CD14-positive monocyte (primary cell): ENCODE results near the gene GPR39. TPM values are rescaled to one million over a fixed set of nuclear protein-coding genes. Genes with fewer than 3 reads are reported as not detected.

ENCODE experiments used
- DNase-seq, 3 donors: peaks; one replicate each; pipeline ENCODE4 v3.0.0-alpha.2; 2011 to 2022
- H2AFZ ChIP-seq: 2 replicates; pipeline ENCODE4 v1.6.0; 2012; ENCODE audit warnings: mild to moderate bottlenecking, low read depth, low read length, inconsistent platforms; ENCODE audit not compliant: insufficient read depth, poor library complexity, severe bottlenecking
- H3K27ac ChIP-seq, 2 donors: 1 replicate in 1 of 2; 2 replicates in 1 of 2; pipeline ENCODE4 v1.5.1; 2012 to 2013; ENCODE audit warnings: low read length in 2 of 2, control low read depth in 1 of 2, inconsistent platforms in 1 of 2, low read depth in 1 of 2, mild to moderate bottlenecking in 1 of 2
- H3K27me3 ChIP-seq, 2 donors: one replicate each; pipeline versions ENCODE4 v1.6.0 to v1.6.1; 2011 to 2013; ENCODE audit warnings: low read length in 2 of 2; ENCODE audit not compliant: control insufficient read depth in 2 of 2, insufficient read depth in 2 of 2
- H3K36me3 ChIP-seq, 2 donors: replicated peaks in 1 of 2; 1 replicate in 1 of 2; 2 replicates in 1 of 2; pipeline versions ENCODE4 v1.5.1 to v1.6.1; 2012 to 2013; ENCODE audit warnings: low read length in 2 of 2, control low read depth in 1 of 2, inconsistent platforms in 1 of 2, mild to moderate bottlenecking in 1 of 2; ENCODE audit not compliant: insufficient read depth in 2 of 2, control insufficient read depth in 1 of 2
- H3K4me1 ChIP-seq, 2 donors: 1 replicate in 1 of 2; 2 replicates in 1 of 2; pipeline versions ENCODE4 v1.5.1 to v1.6.1; 2012 to 2013; ENCODE audit warnings: low read length in 2 of 2, control low read depth in 1 of 2, inconsistent platforms in 1 of 2, mild to moderate bottlenecking in 1 of 2, moderate library complexity in 1 of 2; ENCODE audit not compliant: insufficient read depth in 2 of 2, control insufficient read depth in 1 of 2
- H3K4me2 ChIP-seq: replicated peaks from 2 replicates; pipeline ENCODE3; 2012; ENCODE audit warnings: low read length, moderate library complexity, mild to moderate bottlenecking; ENCODE audit not compliant: poor library complexity, severe bottlenecking; ENCODE audit errors: extremely low read depth
- H3K4me3 ChIP-seq, 3 experiments: fragments of 200-600 bp in 1 of 3; sonication (generic) in 1 of 3; replicated peaks in 1 of 3; 1 replicate in 2 of 3; 2 replicates in 1 of 3; pipeline ENCODE4 v1.5.1; 2011 to 2013; ENCODE audit warnings: low read length in 3 of 3, mild to moderate bottlenecking in 3 of 3, control low read depth in 2 of 3, low read depth in 2 of 3, inconsistent platforms in 1 of 3, moderate library complexity in 1 of 3
- H3K79me2 ChIP-seq: 2 replicates; pipeline ENCODE4 v1.6.0; 2012; ENCODE audit warnings: mild to moderate bottlenecking, control low read depth, inconsistent platforms, low read length, moderate library complexity; ENCODE audit not compliant: insufficient read depth
- H3K9ac ChIP-seq: 2 replicates; pipeline ENCODE4 v1.6.0; 2017; ENCODE audit warnings: low read length, mild to moderate bottlenecking; ENCODE audit not compliant: insufficient read depth, poor library complexity, severe bottlenecking
- H3K9me3 ChIP-seq, 2 donors: replicated peaks in 1 of 2; 1 replicate in 1 of 2; 2 replicates in 1 of 2; pipeline versions ENCODE4 v1.5.1 to v1.6.1; 2012 to 2013; ENCODE audit warnings: low read length in 2 of 2, control low read depth in 1 of 2; ENCODE audit not compliant: control insufficient read depth in 1 of 2, insufficient read depth in 1 of 2
- H4K20me1 ChIP-seq: 2 replicates; pipeline ENCODE4 v1.6.0; 2012; ENCODE audit warnings: mild to moderate bottlenecking, low read length, control low read depth, moderate library complexity; ENCODE audit not compliant: insufficient read depth
- H3K27ac Mint-ChIP-seq, 7 donors: one replicate each; pipeline ENCODE4 v1.8.0; 2020; ENCODE audit warnings: mild to moderate bottlenecking in 7 of 7, mixed read lengths in 7 of 7, moderate library complexity in 6 of 7, inconsistent platforms in 2 of 7
- H3K27me3 Mint-ChIP-seq, 3 donors: one replicate each; pipeline ENCODE4 v1.8.0; 2021 to 2022; ENCODE audit warnings: low read depth in 3 of 3, mild to moderate bottlenecking in 3 of 3, mixed read lengths in 3 of 3, moderate library complexity in 3 of 3, inconsistent platforms in 1 of 3
- H3K36me3 Mint-ChIP-seq, 2 donors: one replicate each; pipeline ENCODE4 v1.8.0; 2020; ENCODE audit warnings: mixed read lengths in 2 of 2, inconsistent platforms in 1 of 2, mild to moderate bottlenecking in 1 of 2
- H3K4me1 Mint-ChIP-seq: one replicate; pipeline ENCODE4 v1.8.0; 2020; ENCODE audit warnings: mild to moderate bottlenecking, mixed read lengths
- H3K4me3 Mint-ChIP-seq, 2 donors: one replicate each; pipeline ENCODE4 v1.8.0; 2020; ENCODE audit warnings: mild to moderate bottlenecking in 2 of 2, mixed read lengths in 2 of 2, moderate library complexity in 1 of 2
- H3K9me3 Mint-ChIP-seq, 7 donors: one replicate each; pipeline ENCODE4 v1.8.0; 2020 to 2022; ENCODE audit warnings: mixed read lengths in 7 of 7, mild to moderate bottlenecking in 6 of 7, moderate library complexity in 6 of 7, inconsistent platforms in 2 of 7
- WGBS: methylation state at CpG from one replicate; pipeline ENCODE4 v1.1.5; 2013; ENCODE audit warnings: missing lambda C conversion rate; ENCODE audit not compliant: insufficient coverage; 5-methylcytosine and 5-hydroxymethylcytosine counted together
- intact Hi-C, 2 donors: fragments of 100-400 bp; cut with micrococcal nuclease; formaldehyde crosslinking; loops; one replicate each; pipeline versions ENCODE4 v1.15.0 to v1.15.1; 2023
- polyA plus RNA-seq, 3 donors: library from polyadenylated mRNA; depleted of rRNA in 1 of 3; unstranded in 2 of 3; stranded (reverse) in 1 of 3; fragments of 300-500 nt in 2 of 3; fragments of >200 nt in 1 of 3; fragmentation: Illumina TruSeq in 2 of 3; gene quantifications; 1 replicate in 2 of 3; 2 replicates in 1 of 3; pipeline ENCODE4 v1.2.3, GENCODE V29; 2012 to 2021
- TF ChIP-seq, protein P1 (sequence below): fragments of 200-600 bp; IDR thresholded peaks from one replicate; pipeline ENCODE4 v1.8.0; 2022; ENCODE audit warnings: antibody characterized with exemption, mild to moderate bottlenecking

Gene GPR39
- polyA plus RNA-seq, 3 donors, result 0.12 TPM; not detected in 2

- H3K27ac Mint-ChIP-seq, result no peak overlapping the region
- H3K4me1 Mint-ChIP-seq, result no peaks in the 10 kb centered on the region
- Histone ChIP-seq H2AFZ (no peak overlapping the region), H3K79me2 (no peaks in the 10 kb centered on the region), H3K4me2 (no peak overlapping the region), H3K9me3 (no peaks in the 10 kb centered on the region), H3K27me3 (peaks cover 0 to 3% of the 10 kb centered on the region in 2 donors), H3K27ac (no peak overlapping the region), H3K4me3 (no peak overlapping the region), H3K36me3 (no peaks in the 10 kb centered on the region), H3K9ac (no peak overlapping the region), H3K4me1 (no peaks in the 10 kb centered on the region), H4K20me1 (no peaks in the 10 kb centered on the region)
- H3K4me3 Mint-ChIP-seq, result no peak overlapping the region
- H3K27me3 Mint-ChIP-seq, result peaks cover 1 to 9% (median 8%) of the 10 kb centered on the region in 3 donors
- intact Hi-C loops, result no loop called here
- H3K36me3 Mint-ChIP-seq, result no peaks in the 10 kb centered on the region
- DNase-seq, result no peak
- peaks cover 0 to 3% (median 1%) of the 10 kb centered on the region in 7 donors for H3K9me3 Mint-ChIP-seq
- WGBS, result 87% methylated on average over 1 of the region's 2 CpGs
- TF ChIP-seq, protein P1, sequence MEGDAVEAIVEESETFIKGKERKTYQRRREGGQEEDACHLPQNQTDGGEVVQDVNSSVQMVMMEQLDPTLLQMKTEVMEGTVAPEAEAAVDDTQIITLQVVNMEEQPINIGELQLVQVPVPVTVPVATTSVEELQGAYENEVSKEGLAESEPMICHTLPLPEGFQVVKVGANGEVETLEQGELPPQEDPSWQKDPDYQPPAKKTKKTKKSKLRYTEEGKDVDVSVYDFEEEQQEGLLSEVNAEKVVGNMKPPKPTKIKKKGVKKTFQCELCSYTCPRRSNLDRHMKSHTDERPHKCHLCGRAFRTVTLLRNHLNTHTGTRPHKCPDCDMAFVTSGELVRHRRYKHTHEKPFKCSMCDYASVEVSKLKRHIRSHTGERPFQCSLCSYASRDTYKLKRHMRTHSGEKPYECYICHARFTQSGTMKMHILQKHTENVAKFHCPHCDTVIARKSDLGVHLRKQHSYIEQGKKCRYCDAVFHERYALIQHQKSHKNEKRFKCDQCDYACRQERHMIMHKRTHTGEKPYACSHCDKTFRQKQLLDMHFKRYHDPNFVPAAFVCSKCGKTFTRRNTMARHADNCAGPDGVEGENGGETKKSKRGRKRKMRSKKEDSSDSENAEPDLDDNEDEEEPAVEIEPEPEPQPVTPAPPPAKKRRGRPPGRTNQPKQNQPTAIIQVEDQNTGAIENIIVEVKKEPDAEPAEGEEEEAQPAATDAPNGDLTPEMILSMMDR, result no peak
Measured at GRCh38 chr2:132560562-132560961, 144.0 kb downstream of the GPR39 start.

DNA sequence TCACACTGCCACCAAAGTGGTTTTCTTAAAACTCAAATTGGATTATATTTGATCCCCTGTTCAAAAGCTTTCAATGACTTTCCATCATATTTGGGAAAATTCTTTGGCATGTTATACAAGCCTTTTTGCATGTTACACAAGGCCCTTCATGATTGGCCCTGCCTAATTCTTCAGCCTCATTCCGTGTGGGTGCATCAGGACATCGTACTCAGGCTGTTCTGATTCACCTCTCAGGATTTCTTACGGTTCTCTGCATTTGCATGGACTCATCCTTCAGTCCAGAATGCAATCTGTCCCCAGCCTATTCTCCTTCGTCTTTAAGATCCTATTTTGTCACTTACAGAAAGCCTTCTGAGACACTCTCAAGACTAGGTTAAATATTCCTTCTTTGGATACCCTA, 145.6 kb downstream of the GPR39 start:
- Mint-ChIP-seq H3K9me3 (peaks cover 0 to 8% (median 4%) of the 10 kb centered on the region in 7 donors), H3K36me3 (no peaks in the 10 kb centered on the region), H3K27me3 (peaks cover 1 to 10% (median 8%) of the 10 kb centered on the region in 3 donors), H3K4me1 (no peaks in the 10 kb centered on the region), H3K27ac (no peak overlapping the region), H3K4me3 (no peak overlapping the region)
- H3K27ac ChIP-seq, result no peak overlapping the region
- TF ChIP-seq, protein P1, result no peak
- no peaks in the 10 kb centered on the region for H3K36me3 ChIP-seq
- no peaks in the 10 kb centered on the region for H3K9me3 ChIP-seq
- DNase-seq, result no peak
- H3K4me3 ChIP-seq, result no peak overlapping the region
- H4K20me1 ChIP-seq, result no peaks in the 10 kb centered on the region
- intact Hi-C loops, result no loop called here
- no peaks in the 10 kb centered on the region for H3K79me2 ChIP-seq
- no peak overlapping the region for H2AFZ ChIP-seq
- no peak overlapping the region for H3K4me2 ChIP-seq
- peaks cover 0 to 3% of the 10 kb centered on the region in 2 donors for H3K27me3 ChIP-seq
- no peak overlapping the region for H3K9ac ChIP-seq
- no peaks in the 10 kb centered on the region for H3K4me1 ChIP-seq
- WGBS, result 94% methylated on average over 3 of the region's 4 CpGs
